GM19467 (cell line): ENCODE measurements around the gene RAD21L1.
"Not testable (repeated sequence)": the region's sequence is repeated elsewhere in the genome, so short reads cannot be mapped to it uniquely, and the experiment has no call there.

Source experiments
- ATAC-seq: cut with Tn5 transposase; IDR thresholded peaks from one replicate; pipeline ENCODE4 v1.9.1; 2021; ENCODE audit warnings: mild to moderate bottlenecking, moderate library complexity; ENCODE audit not compliant: unreplicated experiment

RAD21L1 gene

DNA sequence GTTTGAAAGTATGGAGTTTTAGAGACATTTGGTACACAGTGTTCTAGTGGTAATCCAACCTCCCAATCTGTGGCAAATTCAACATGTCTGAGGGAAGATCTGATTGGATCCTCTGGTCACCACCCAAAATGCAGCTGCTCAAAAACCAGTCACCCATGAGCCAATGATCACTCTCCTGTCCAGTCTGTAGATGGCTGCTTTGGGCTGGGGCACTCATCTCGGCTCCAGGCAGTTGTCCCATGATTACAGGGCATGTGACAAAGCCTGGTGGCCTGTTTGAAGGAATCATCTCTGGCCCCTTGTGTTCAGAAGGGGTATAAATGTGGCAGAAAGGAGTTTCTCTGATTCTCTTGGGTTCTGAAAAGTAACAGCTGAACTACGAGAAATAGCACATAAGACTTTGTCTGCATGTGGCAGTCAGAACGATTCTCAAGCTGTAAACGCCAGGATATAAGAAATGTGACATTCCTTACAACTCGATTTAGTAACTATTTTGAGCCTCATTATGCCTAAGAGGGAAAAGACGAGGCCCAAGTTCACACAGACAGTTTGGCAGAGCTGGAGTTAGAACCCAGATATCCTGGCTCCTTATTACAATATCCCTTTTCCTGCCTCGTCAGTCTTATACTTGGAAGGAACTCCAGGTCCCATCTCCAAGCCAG is 26.5 kb upstream of the RAD21L1 start:
- no peak for ATAC-seq

GRCh38 chr20:1199964-1200363 is 25.9 kb upstream of the RAD21L1 start:
- no peak for ATAC-seq

- no peak for ATAC-seq
These were observed 22.9 kb upstream of the RAD21L1 start, which contains the start of gene C20orf202 for GRCh38 chr20:1202762-1203504. TSS of gene C20orf202 (plus strand) at chr20:1203454. CDS start at chr20:1203586, 132 bp downstream.

DNA sequence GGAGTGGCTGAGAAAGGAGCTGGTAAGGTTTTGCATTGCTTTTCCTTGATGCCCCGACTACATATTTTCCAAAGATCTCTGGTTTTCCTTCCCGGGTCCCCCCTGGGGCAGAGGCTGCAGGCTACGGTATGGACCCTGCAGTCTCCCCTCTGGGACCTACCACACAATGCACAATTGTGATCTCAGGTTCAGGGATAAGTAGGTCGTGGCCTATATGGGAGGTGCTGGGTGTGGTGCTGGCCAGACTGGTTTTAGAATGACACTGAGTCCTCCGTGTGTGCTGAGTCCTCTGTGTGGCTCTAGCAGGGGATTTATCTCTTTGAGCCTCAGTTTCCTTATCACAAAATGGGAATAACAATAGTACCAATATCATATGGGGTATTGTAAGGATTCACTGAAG is 22.2 kb upstream of the RAD21L1 start:
- ATAC-seq = no peak

DNA sequence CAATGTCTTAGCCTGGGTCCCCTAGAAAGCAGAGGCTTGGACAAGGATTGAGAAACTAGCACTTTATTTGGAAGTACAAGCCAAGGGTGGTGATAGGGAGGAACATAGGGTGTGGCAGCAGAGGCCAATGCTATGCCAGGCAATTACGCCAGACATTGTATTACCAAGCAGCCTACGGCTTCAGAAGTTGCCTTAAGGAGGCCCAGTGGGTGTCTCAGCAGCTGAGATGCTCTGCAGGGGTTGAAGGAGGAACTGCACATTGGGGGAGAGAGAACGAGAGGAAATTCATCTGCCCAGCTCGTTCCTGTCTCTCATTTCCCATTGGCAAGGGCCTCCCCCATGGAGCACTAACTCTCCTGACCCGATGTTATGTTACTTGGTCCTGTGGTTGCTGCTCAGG is 21.7 kb upstream of the RAD21L1 start:
- ATAC-seq = no peak

DNA sequence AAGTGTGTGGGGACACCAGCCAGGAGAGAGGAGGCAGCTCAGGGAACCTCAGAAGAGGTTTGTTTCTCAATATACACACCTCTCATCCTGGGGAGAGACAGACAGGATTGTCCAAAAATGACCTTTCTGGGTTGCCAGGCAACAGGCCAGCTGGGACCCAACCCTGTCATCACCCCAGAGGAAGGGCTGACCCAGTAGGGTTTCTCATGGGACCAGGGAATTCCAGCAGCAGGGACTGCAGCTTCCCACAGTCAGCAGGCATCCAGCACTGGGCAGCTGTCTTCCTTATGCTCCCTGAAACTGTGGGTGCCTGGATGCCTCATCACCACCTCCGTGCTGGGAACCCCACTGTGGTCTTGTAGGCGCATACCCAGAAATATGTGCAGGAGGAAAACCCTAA is 21.3 kb upstream of the RAD21L1 start:
- ATAC-seq = no peak

DNA sequence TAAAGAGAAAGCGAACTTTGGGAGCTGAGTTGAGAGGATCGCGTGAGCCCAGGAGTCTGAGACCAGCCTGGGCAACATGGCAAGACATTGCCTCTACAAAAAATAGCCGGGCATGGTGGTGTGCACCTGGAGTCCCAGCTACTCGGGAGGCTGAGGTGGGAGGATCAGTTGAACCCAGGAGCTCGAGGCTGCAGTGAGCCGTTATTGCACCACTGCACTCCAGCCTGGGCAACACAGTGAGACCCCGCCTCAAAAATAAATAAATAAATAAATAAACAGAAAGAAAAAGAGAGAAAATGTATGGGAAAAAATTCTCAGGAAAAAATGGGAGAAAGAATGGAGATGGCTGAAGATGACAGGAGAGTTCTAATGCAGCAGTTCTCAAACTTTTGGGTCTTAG is 20.0 kb upstream of the RAD21L1 start:
- ATAC-seq = no peak

DNA sequence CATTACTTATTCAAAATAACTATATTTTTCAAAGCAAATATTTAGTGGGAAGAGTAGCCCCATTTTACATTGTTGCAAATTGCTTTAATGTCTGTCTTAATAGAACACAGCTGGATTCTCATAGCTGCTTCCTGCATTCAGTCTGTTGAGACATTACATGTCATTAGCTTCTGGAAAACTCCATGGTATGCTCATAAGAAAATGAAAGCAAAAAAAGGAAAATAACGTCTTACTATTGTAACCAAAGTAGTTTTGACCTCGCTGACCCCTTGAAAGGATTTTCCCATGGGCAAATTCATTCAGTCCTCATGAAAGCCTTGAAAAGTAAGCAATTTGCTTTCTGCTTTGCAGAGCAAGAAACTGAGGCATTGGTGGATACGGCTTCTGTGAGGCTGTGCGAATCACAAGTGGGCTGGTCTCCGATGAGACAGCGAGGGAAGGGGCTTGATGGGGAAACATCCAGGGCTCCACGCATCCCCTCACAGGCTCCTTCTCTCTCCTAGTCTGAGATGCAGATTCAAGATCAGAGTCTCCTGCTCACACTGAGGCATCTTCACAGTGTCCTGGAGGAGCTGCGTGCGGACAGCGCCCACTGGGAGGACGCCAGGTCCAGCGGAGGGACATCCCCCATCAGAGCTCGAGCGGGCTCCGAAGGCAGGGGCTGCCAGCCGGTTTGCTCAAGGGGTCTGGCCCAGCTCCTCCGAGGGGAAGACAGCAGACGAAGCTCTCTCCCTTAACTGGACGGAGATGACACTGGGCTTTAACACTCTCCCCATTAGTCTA is 19.3 kb upstream of the RAD21L1 start:
- no peak for ATAC-seq

DNA sequence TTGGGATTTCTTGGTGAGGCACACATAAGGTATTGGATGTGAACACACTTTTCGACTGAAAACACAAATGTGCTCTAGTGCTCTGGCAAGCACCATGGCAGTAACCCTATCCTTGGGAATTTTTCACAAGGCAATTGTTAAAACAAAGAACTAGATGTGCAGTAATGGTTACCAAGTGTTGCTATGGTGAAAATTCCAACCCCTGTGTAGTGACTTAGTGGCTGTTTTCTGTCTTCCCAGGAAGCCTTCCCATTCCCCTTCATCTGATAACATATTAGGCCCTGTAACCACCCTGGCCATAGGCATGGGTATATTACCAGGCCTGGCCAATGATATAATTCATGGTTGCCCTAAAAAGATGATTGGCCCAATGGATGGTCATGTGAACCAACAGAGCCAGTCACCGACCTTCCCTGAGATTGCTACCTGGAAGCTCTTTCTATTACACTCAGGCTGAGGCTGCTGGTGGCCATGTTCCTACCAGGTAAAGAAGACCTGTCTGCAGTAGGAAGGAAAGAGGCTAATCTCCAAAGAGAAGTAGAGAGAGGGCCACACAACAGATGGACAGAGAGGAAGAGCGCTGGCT is 18.5 kb upstream of the RAD21L1 start:
- ATAC-seq = no peak

GRCh38 chr20:1209447-1210387 is 16.1 kb upstream of the RAD21L1 start:
- ATAC-seq = no peak

DNA sequence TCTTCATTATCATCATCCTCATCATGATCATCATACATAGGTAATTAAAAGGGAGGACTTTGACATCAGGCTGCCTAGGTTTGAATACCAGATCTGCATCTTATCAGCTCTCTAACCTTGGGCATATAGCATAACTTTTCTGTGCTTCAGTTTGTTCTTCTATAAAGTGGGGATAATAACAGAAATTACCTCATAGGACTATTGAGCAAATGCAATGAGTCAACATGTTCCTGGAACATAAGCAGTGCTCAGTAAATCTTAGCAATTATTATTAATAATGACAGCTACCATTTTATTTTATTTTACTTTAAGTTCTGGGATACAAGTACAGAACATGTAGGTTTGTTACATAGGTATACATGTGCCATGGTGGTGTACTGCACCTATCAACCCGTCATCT is 15.3 kb upstream of the RAD21L1 start:
- no peak for ATAC-seq

DNA sequence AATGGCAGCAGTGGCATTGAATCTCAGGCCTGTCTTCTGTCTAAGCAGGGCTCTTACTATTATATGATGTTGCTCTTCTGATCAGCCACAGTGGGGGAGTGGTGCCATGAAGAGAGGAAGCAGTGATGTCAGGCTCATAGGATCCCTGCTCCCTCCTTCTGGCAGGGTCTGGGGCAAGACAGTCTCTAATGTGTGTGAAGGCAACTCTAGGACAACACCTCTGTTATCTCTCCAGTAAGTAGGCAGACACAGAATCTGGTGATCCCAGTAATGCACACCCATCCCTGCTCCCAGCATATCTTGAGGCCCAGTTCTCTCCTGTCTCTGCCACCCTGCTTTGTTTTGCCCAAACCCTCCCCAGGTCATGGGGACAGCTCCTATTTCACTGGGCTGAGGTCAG is 13.8 kb upstream of the RAD21L1 start:
- no peak for ATAC-seq

DNA sequence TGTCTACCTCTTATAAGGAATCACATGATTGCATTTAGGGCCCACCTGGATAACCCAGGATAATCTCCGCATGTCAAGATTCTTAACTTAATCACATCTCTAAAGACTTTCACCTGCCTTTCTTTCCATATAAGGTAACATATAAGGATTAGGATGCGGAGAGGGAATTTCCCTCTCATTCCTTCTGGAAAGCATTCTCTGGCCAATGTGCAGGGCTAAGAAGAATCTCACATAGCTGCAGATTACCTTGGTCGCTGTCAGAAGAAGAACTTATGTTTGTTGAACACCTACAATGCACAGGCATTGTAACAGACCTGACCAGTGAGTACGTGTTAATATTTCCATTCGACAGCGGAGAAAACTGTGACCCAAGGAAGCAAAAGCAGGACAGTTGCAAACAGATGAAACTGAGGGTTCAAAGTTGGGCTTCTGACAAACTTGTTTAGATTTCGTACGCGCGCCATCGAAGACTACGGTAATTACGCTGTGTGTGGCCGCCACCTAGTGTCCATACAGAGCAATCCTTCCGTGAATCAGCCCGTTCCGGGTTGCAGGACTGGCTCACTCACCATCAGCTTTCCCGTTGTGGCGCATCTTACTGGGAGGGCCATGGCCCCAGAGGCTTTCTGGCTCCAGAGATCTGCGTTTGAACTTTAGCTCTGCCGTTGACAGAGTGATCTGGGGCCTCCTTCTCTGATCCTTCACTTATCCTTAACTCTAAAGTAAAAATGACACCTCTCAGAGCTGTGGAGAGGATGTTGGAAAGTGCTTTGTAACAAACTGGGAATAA is 13.0 kb upstream of the RAD21L1 start:
- ATAC-seq = peak; percentile 88

GRCh38 chr20:1214838-1215261 is 11.0 kb upstream of the RAD21L1 start:
- ATAC-seq = no peak

GRCh38 chr20:1215386-1216170 is 10.3 kb upstream of the RAD21L1 start:
- ATAC-seq = no peak

- ATAC-seq = not testable (repeated sequence)
These were observed 9.1 kb upstream of the RAD21L1 start for GRCh38 chr20:1216527-1217427.

- ATAC-seq = not testable (repeated sequence)
These were observed 3.1 kb upstream of the RAD21L1 start for GRCh38 chr20:1222750-1223149.
